NCI-H2227 (cell line): ENCODE results near the gene RAG1.
"Not testable (repeated sequence)": the region's sequence is repeated elsewhere in the genome, so short reads cannot be mapped to it uniquely, and the experiment has no call there.

Experiments
- DNase-seq: peaks from one replicate; lab custom pipeline; 2025; ENCODE audit not compliant: unreplicated experiment; lab: John Stamatoyannopoulos, UW

RAG1 gene

GRCh38 chr11:36567694-36568093, at the start of gene RAG1:
RAG1 (plus strand) TSS chr11:36568007; CDS start chr11:36573305, 5,298 bp downstream.
- no peak for DNase-seq

- DNase-seq: no peak
Measured at GRCh38 chr11:36530840-36531239, 37.0 kb upstream of the RAG1 start.

- no peak for DNase-seq
Measured at GRCh38 chr11:36532941-36533601, 34.7 kb upstream of the RAG1 start.

- no peak for DNase-seq
Measured at GRCh38 chr11:36534276-36534840, 33.4 kb upstream of the RAG1 start.

GRCh38 chr11:36540998-36541397, 26.8 kb upstream of the RAG1 start:
- peak; percentile 54 for DNase-seq

- DNase-seq: no peak
Measured at GRCh38 chr11:36550385-36551115, 17.3 kb upstream of the RAG1 start.

GRCh38 chr11:36557390-36557789, 10.4 kb upstream of the RAG1 start:
- not testable (repeated sequence) for DNase-seq

GRCh38 chr11:36557991-36558390, 9.8 kb upstream of the RAG1 start:
- DNase-seq: no peak

- no peak for DNase-seq
Measured at GRCh38 chr11:36558571-36559413, 9.0 kb upstream of the RAG1 start.

- DNase-seq: peak; percentile 85
Measured at GRCh38 chr11:36564376-36565030, 3.3 kb upstream of the RAG1 start.

- peak; percentile 38 for DNase-seq
Measured at GRCh38 chr11:36565031-36565610, 2.7 kb upstream of the RAG1 start.

GRCh38 chr11:36566407-36567053, 1.3 kb upstream of the RAG1 start:
- no peak for DNase-seq

- no peak for DNase-seq
Measured at GRCh38 chr11:36569095-36569494, 1.3 kb downstream of the RAG1 start.

- no peak for DNase-seq
Measured at GRCh38 chr11:36574486-36574885, 6.7 kb downstream of the RAG1 start.

GRCh38 chr11:36577373-36577772, 9.6 kb downstream of the RAG1 start:
- DNase-seq: no peak

GRCh38 chr11:36577859-36578258, 10.1 kb downstream of the RAG1 start:
- DNase-seq: peak; percentile 21

GRCh38 chr11:36578458-36578857, 10.7 kb downstream of the RAG1 start:
- no peak for DNase-seq

GRCh38 chr11:36581536-36581935, 13.7 kb downstream of the RAG1 start:
- DNase-seq: no peak

GRCh38 chr11:36583667-36584066, 15.9 kb downstream of the RAG1 start:
- DNase-seq: no peak

GRCh38 chr11:36586543-36586942, 18.7 kb downstream of the RAG1 start:
- DNase-seq: no peak
